GM19372 (cell line): ENCODE measurements around the gene ZNF593OS.

Experiments used
- ATAC-seq: cut with Tn5 transposase; IDR thresholded peaks from one replicate; pipeline ENCODE4 v1.9.1; 2021; ENCODE audit warnings: mild to moderate bottlenecking, low read depth, moderate library complexity; ENCODE audit not compliant: unreplicated experiment

Gene ZNF593OS

DNA sequence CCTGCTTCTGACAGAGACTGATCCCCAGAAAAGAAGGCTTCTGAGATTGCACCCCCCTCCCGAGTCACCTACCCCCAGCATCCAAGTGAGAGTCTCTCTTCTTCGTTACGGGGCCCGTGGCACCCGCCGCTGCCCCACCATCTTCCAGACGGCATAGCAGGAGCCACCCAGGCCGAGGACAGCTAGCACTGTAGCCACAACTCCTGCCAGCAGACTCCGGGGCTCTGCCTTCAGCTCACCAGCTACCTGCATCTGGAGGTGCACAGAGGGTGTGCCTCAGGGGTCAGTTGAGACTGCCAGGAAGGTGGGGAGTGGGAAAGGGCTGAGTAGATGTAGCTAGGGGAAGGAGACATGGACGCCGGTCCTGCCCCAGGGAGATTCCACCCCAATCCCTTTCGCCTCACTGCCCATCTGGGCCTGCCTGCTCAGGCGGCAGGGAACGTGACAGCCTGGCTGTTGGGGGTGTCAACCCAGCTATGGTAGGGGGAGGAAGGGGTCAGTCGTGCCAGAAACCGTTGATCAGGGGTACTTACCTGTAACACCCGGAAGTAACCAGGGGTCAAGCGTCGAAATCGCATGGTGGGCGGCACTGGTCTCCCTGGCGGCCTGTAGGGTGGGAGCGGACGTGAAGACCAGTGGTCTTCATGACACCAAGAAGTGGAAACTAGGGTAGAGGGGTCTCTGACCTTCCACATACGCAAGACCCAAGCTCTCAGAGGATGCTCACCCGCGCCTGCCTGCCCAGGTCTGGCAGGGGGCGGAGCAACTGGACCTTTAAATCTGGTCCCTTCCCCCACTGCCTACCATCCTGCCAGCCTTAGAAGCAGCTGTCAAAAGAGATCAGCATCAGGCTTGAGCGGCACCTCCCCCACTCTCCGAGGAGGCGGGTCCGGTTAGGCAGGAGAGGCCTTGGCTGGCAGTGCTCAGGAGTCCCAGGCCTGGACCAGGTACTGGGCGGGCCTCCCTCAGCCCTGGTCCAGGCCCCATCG, at the start of gene ZNF593OS:
Gene ZNF593OS, minus strand, starts transcription at position 749 of the 989 bp plus-strand sequence. Its CDS starts 171 bp downstream, at position 578.
- no peak for ATAC-seq

DNA sequence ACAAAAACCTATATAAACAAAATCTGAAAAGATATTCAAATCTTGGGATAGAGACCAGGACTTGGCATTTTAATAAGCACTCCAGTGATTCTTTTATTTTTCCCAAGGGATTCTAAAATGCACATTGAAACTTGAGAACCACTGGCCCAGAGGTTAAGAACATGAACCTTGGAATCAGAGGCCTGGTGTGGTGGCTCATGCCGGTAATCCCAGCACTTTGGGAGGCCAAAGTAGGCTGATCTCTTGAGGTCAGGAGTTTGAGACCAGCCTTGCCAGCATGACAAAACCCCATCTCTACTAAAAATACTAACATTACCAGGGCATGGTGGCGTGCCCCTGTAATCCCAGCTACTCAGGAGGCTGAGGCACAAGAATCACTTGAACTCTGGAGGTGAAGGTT, 49.5 kb upstream of the ZNF593OS start:
- no peak for ATAC-seq

DNA sequence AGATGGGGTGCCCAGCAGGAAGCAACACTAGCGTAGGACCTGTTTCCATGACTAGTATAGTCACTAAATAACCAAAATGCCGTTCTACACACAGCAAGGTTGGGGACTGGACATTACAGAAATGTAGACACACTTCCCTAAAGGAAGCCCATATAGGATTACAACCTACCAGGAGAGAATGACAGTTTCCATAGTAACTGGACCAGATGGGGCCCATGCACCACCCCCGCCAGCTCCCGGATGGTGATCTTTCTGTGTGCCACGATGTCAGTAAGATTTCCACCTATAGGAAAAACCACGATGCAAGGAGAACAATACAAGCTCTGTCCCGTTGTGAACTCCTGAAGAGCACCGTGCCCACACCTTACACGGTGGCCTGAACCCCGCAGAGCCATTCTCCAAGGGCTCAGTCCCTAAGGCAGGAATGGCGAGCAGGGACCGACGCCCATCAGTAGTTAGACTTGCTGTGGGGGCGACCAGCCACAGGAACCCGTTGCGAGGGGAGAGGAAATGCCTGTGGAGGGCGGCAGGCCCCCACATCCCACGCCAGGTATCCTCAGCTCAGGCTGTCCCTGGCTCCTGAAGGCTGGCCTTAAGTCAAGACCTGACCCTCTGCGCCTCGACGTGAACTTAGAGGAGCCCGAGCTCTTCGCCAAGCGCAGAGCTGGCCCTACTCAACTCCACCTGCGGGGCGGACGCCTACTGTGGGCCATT, 48.7 kb upstream of the ZNF593OS start:
- no peak for ATAC-seq

DNA sequence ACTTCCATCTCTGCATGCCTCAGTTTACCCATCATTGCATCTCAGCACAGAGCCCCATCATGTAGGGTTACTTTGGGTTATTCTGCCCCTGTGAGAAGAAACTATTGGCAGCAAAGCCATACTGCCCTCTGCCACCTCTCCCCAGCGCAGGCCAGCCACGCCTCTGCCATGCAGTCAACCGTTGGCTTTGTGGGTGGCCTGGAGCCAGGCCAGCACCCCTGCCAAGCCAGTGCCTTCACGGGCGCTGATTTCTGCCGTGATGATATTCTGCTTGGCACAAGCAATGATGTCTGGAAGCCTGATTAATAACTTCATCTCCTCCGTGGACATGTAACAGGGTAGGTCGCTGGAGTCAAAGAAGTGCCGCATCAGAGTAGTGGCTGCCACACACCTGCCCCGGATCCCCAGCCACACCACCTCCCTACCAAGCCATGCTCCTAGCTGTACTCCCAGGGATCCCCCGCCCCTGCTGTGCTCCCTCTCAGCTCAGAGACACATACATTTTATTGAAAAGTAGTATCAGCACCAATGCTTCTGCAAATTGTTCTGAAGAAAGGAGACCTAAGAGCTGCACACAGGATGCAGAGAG, 47.4 kb upstream of the ZNF593OS start:
- ATAC-seq = no peak

DNA sequence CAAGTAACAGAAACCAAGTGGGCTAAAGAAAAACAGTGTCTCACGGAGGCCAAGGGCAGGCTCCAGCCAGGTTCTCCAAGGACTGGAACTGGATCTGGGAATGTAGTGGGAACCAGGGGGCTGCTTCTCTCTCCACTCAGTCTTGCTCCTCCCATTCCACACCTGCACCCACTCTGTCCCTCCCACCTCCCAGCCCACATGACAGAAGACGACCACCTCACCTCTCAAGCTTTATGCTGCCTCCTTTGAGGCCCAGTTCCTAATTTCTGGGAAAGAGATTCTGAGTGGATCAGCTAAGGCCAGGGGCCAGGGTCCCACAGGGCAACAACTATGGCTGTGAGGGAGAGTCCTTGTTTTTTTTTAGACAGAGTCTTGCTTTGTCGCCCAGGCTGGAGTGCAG, 43.6 kb upstream of the ZNF593OS start:
- no peak for ATAC-seq

DNA sequence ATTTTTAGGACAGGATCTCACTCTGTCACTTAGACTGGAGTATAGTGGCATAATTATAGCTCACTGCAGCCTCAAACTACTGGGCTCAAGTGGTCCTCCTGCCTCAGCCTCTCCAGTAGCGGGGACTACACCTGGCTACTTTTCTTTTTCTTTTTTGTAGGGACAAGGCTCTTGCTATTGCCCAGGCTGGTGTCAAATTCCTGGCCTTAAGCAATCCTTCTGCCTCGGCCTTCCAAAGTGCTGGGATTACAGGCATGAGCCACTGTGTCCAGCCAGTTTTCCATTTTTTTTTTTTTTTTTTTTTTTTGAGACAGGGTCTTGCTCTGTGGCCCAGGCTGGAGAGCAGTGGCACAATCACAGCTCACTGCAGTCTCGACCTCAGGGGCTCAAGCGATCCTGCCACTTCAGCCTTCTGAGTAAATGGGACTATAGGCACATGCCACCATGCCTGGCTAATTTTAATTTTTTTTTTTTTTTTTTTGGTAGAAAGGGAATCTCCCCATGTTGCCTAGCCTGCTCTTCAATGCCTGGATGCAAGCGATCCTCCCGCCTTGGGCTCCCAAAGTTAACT, 41.8 kb upstream of the ZNF593OS start:
- ATAC-seq = no peak

DNA sequence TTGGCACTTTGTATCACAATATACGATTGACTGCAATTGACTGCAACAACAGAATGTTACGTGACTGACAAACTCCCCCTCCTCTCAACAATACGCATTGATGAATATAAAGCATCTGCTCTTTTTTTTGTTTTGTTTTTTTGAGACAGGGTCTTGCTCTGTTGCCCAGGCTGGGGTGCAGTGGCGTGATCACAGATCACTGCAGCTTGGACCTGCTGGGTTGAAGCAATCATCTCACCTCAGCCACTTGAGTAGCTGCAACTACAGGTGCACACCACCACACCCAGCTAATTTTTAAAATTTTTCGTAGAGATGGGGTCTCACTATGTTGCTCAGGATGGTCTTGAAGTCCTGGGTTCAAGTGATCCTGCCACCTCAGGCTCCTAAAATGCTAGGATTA, 41.1 kb upstream of the ZNF593OS start:
- ATAC-seq = no peak

DNA sequence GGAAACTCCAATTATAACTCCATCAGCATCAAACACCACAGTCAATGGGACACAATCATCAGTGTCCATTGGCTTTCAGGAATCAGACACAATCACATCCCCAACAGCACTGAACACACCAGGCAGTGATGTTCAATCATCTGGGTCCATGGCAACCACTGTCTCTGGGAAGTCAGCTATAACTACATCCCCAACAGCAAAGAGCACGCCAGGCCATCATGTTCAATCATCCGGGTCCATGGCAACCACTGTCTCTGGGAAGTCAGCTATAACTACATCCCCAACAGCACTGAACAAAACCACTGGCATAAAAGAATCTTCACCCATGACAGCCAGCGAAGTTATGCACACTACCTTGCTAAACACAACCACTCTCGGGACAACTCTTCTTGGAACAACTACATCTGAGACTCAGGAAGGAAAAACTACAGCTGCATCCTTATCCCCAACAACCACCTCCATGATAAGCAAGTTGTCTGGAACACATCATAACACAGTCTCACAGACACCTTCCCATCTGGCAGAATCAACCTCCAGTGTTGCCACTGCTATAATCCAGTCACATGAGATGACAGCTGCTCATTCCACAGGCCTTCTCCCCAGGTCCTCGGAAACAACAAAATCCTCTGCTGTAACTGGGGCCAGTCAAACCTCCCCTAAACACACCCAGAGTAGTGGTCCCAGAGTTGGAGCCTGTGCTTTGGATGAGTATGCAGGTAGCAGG, 38.7 kb upstream of the ZNF593OS start:
- no peak for ATAC-seq

DNA sequence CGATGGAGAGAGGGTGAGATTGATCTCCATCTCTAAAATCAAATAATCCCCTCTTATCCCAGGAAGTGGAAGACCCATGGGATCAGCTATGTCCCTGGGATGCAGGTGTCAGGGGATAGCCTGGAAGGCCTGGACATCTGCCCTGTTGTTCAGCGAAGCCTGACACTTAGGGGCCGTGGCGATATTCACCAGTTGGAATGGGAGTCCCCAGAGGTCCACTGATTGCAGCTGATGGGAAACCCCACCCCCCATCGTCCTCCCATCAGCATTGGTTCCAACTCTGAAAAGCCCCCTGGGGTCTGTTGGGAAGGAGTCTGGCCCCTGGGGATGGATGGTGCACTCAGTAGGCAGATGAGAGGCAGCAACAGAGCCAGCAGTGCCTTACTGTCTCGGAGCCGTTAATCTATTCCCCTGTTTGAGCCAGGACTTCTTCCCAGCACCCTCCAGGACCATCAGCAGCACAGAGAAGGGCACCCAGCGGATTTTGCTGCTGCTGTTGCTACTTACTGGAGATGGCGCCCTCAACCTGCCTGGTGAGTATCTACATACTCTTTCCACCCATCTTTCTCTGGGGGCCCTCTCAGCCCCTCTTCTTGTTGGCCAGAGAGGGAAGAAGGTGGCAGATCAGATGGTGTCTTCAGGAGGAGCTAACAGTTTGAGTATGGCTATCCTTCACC, 32.1 kb upstream of the ZNF593OS start:
- ATAC-seq = no peak

DNA sequence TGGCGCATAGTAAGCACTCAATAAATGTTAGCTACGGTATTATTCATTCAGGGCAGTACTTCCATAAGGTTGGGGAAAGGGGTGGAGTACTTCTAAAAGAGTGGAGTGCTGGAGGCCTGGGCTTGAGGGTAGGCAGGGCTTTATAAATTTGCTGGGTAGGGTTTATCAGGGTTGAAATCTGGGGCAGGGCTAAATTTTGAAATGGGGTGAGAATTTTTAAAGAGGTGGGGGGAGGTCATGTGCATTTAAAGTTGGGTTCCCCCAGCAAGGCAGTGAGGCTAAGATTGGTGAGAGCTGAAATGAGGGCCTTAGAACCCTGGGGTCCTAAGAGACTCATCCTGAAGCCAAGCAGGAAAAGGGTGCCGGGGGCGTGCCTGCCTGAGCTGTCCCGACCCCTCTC, 28.8 kb upstream of the ZNF593OS start:
- no peak for ATAC-seq

DNA sequence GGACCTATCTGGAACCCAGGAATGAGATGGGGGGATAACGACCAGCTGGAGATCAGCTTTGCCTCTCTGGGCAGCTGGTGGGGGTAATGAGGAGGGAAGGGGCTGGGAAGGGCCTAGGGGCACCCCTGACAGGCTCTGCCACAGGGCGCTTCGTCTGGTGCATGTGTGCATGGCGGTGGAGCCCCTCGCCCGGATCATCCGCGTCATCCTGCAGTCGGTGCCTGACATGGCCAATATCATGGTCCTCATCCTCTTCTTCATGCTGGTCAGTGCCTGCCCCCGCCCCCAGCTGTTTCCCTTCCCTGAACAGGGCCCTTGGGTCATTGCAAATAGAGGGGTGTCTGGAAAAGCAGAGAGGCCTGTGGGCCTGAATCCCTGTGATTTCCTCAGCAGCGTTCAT, 26.2 kb upstream of the ZNF593OS start:
- no peak for ATAC-seq

DNA sequence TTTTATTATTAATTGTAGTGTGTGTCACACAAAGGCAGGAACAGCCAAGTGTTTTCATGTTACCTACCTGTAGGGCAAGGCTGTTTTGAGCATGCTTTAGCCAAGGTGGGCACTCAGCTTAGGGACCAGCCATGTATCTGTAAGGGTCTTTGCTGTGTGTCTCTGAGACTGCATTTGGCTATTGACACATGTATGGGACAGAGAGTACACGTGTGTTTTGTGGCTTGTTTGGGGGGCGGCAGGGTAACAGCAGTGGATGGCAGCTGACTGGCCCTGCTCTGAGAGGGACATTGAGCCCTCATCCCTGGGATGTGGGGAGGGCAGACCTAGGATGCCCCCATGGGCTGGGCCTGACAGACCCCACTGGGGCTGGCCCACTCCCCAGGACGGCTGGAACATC, 25.7 kb upstream of the ZNF593OS start:
- no peak for ATAC-seq

DNA sequence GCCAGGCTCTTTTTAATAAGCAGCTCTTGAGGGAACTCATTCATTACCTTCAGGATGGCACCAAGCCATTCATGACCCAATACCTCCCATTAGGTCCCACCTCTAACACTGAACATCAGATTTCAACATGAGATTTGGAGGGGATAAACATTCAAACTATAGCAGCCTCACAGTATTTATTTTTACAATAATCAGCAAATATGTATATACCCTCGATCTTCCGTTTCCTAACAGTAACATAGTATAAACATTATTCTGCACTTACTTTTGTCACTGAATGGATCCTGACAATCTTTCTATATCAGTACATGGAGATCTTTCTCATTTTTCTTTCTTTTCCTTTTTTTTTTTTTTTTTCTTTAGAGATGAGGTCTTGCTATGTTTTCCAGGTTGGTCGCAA, 24.2 kb upstream of the ZNF593OS start:
- ATAC-seq = no peak

DNA sequence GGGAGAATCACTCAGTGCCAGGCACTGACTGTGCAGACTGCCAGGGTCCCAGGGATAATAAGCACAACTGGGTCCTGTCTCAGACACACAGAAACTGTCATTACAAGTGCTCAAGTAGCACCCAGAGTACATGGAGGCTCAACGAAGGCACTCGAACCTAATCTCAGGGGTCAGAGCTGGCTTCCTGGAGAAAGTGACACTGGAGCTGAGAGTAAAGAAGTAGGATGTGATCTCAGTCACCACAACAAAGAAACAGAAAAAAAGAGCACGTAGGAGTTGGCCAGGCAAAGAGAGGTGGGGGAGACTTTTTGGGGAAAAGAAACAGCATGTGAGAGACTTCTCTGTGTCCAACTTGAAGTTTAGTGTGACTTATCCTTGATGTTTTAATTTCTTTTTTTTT, 20.1 kb upstream of the ZNF593OS start:
- ATAC-seq = no peak

DNA sequence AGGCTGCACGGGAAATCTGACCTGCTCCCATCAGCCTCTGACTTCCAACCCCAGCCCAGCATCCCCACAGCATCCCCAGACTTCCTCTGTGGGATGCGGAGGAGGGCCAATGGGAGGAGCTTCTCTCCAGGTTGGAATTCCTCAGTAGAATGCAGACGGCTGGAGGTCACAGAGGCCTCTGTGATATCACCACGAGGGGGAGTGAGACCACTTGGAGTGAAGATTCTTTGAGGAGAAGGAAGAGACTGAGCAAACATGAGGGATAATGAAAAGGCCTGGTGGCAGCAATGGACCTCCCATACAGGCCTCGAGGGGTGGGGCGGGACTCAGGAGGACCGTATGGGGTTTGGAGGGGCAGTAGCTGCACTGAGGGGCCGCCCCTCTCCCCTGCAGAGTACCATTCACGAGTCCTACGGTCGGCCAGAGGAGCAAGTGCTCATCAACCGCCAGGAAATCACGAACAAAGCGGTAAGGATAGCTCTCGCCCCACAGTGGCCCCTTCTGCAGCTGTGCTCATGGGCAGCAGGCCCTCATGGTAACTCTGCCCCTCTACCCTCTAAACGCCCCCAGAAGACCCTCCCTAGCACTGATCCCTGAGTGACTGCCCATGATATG, 18.8 kb upstream of the ZNF593OS start, which contains the start of gene CATSPER4:
Gene CATSPER4, plus strand, starts transcription at position 230 of the 615 bp plus-strand sequence. Its CDS starts 26 bp downstream, at position 256.
- ATAC-seq = no peak

DNA sequence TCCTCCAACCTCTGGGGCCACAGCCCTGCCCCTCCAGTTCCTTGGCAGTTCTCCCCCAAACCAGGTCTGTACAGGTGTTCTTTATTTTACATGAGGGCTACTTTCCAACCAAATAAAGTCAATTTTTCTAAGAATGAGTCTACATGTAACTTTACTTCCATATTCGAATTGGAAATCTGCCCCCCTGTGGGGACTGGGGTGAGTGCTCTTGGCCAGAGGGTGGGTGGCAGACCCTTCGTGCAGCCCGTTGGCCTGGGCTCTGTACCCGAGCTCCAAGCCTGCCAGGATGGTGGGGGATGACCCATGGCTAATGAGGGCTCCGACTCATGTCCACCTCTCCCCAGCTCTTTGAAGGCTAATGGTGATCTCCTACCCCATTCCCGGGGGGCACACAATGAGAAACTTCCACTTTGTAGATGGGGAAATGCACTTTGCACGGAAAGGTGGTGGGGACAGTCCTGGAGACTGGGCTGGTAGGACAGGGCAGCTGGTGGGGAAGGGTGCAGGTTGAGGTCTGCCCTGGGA, 18.2 kb upstream of the ZNF593OS start:
- ATAC-seq = no peak

DNA sequence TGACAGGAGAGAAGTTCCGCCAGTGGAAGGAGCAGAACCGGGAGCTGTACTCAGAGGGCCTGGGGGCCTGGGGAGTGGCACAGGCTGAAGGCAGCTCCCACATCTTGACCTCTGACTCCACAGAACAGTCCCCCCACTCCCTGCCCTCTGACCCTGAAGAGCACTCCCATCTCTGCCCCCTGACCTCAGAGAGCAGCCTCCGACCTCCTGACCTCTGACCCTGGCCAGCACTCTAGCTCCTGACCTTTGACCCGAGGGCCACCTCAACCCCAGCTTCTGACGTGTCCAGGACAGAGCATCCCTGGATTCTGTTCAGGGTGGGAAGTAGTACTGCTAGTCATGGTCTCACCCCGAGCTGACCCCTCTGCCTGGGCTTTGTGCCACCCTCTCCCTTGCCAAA, 17.7 kb upstream of the ZNF593OS start:
- no peak for ATAC-seq

DNA sequence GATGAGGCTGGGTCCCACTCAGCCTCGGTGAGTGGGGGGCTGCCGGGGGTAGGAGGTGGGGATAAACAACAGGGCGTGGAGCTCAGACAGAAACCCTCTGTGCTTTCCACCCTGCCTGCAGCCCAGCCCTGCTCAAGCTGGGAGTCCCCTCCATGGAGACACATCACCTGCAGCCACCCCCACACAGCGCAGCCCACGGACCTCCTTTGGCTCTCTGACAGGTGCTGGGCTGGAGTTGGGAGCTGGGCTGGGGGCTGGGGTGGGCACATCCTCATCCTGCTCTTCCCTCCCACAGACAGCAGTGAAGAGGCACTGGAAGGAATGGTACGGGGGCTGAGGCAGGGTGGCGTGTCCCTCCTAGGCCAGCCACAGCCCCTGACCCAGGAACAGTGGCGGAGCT, 16.8 kb upstream of the ZNF593OS start:
- no peak for ATAC-seq

DNA sequence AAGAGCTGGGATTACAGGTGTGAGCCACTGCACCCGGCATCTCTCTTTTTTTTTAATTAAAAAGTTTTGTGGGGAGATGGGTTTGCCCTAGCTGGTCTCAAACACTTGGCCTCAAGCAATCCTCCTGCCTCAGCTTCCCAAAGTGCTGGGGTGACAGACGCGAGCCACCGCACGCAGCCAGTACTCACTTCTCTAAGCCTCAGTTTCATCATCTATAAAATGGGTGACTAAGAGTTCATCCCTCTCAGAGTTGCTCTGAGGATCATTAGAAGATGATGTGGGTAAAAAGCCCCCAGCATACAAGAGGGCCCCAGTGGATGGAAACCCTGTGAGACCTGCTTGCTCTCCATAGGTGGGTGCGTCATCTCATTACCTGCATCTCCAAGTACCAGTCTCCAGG, 16.2 kb upstream of the ZNF593OS start:
- ATAC-seq = no peak
